GM19468 (cell line): ENCODE results near the gene C5orf22.
"Not testable (repeated sequence)": the region's sequence is repeated elsewhere in the genome, so short reads cannot be mapped to it uniquely, and the experiment has no call there.

Source experiments
- ATAC-seq: cut with Tn5 transposase; IDR thresholded peaks from one replicate; pipeline ENCODE4 v1.9.1; 2021; ENCODE audit warnings: mild to moderate bottlenecking, moderate library complexity, moderate number of reproducible peaks; ENCODE audit not compliant: unreplicated experiment; ENCODE audit errors: extremely low read depth

The C5orf22 gene

DNA sequence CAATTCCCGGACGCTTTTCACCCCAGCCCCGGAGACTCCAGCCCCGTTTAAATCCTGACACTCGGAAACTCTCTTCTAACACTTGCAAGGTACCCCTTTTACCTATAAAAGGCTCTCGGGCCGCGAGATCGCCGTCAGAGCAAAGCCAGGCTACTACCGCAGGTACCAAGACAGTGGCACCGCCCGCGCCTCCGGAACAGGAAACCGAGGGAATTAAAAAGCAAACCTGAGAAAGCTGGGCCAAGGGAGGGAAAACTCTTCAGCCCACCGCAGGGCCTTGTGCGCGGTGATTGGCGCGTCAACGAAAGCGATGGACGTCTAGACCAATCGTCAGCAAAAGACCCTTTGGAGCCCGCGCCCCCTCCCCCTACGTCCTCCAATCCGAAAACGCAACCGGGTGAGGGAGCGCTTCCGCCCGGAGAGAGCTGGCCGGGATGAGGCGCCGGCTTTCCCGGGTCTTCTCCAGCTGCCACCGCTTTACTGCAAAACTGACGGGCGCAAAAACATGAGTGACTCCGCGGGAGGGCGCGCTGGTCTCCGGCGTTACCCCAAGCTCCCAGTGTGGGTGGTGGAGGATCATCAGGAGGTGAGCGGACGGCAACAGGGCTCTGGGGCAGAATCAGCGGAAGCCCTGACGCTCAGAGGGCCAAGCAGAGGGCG, at the start of gene C5orf22, which contains the start of gene DROSHA:
Gene C5orf22, plus strand, starts transcription at position 414 of the 660 bp plus-strand sequence. Its CDS starts 92 bp downstream, at position 506.
Gene DROSHA, minus strand, starts transcription at position 206 of the 660 bp plus-strand sequence. CDS start 3,034 bp downstream, outside the sequence.
- ATAC-seq, result peak; percentile 93

DNA sequence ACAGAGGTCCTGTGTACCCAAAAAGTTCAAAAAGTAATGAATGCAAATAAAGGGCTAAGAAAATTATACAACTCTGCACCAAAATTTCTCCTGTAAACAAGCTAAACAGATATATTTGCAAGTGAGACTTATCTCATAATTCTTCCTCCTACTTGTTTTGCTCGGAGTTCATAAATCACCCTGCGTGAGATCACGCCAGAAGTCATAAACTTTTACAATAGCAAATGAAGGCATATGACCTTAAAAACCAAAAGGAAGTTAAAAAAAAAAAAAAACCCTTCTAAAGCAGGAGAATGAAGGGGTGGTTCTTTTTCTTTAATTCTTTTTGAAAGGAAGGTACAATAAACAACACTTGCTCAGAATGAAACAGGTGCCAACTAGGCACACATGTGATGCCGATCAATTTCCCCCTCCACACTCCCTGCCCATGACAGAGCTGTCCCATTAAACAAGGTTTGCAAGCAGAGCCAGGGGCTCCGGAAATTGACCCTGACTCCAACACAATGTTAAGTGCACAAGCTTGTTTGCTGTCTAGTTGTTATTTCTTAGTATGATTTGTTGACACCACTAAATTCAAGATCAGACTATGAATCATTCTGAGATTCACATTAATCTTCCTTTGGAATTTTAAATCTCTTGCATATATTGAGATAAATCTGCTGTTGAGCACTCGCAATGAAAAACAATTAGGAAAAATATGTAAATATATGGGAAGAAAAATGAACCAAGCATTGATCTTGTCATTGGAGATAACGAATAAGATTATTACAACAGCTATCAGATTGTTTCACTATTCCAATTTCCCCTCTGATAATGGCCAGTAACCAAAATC, 46.5 kb upstream of the C5orf22 start:
- no peak for ATAC-seq

DNA sequence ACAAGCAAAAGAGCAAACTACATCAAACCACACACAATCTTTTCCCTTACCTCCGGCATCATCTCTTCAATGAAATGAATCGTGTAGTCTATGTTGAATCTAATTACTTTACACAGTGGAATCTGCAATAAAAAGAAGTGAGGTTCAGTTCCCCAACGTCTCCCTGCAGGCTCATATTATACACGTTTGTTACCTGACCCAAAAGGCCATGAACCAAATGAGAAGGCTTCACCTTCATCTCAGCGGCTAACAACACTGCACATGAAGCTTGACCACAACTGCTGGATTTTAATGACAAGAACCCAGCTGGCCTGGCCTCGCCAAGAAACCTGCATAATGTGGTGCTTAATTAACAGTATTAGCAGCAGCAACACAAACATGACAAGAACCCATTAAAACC, 45.7 kb upstream of the C5orf22 start:
- no peak for ATAC-seq

DNA sequence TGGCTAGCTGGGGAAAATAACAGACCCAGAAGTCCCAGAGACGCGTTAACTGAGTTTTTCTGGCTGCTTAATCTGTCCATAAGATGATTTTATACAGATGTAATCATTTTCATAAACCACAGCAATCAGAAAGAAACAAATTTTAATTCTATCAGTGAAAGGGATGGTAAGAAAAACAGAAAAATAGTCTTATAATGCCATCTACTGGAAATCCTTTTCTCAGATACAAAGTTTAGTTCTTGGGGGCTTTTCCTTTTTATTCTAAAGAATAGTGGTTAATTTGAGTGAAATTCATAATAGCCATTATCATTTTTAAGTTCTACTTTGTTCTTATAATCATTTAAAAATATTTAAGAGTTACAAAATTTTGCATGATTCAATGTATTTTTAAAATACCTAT, 44.6 kb upstream of the C5orf22 start:
- ATAC-seq, result no peak

DNA sequence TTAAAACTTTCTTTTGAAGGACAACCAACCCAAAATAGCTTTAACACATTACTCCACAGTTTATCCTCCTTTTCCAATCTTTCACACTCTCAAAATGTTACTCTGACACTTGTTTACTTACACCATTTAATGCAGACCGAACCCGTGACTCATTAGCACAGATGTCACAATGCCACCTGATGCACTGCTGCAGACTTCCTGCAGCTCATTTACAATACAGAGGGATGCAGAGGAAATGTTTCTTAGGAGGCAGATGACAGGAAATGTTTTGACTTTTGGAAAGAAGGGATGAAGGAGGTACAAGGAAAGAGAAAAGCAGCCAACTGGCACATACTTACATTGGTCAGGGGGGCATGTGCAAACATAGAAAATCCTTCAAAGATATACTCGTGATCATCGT, 39.2 kb upstream of the C5orf22 start:
- no peak for ATAC-seq

DNA sequence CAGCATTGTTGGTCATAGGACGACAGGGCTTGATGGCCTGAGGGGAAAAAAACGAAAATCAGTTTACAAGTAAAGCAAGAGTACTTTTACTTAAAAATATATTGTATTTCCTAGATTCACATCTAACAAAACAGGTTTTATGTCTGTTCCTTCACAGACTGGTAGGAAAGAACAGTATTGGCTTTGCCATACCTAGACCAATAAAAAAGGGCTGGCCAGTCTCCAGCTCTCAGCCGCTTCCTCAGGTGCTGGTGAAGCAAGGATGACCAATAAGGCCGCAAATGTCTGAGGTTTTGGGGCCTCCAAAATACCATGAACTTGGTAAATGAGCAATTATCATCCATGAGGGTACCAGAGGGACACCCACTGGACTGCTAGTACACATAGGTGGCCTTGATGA, 36.8 kb upstream of the C5orf22 start:
- ATAC-seq, result no peak

DNA sequence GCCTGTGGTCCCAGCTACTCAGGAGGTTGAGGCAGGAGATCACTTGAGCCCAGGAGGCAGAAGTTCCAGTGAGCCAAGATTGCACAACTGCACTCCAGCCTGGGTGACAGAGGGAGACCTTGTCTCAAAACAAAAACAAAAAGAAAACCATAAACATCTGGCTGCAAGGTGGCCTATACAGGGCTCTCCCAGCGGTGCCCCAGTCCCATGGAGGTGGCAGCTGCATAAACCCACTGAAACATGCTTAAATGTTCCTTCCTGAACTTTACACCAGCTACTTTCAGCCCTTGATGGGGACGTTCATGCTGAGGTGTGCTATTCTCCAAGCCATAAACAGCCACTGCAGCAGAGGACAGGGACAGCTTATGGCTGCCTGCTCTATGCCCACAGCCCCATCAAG, 35.8 kb upstream of the C5orf22 start:
- ATAC-seq, result no peak

DNA sequence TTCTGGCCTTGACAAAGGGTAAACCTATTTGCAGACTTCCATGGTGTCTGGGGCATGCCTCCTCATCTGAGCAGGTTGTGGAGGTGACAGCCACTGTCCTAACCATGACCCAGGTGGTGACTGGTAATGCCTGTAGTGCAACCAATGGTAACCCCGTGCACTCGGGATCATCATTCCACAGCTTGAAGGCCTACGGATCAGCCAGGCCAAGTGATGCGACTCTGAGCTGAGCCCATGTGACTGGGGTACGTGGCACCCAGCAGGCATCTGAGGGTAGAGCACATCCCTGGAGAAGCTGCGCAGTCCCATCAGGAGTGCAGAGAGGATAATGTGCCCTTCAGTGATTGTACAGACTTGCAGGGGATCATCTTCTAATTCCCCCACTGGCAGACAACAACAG, 35.2 kb upstream of the C5orf22 start:
- ATAC-seq, result no peak

DNA sequence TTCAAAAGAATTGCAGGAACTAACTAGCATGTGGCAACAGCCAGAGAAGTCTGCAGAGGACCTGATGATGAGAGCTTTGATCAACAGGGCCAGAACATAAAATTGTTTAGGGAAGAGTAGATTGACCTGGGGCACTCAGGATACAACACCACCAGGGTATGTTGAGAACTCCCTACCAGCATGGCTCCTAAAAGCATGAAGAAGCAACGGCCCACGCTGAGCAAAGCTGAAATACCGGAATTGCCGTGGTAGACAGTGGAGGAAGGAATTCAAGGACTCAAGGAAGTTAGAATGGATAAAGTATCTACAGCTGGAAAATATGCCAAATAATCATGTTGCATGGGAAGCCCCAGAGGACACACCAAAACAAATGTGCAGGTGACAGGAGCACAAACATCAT, 31.8 kb upstream of the C5orf22 start:
- no peak for ATAC-seq

DNA sequence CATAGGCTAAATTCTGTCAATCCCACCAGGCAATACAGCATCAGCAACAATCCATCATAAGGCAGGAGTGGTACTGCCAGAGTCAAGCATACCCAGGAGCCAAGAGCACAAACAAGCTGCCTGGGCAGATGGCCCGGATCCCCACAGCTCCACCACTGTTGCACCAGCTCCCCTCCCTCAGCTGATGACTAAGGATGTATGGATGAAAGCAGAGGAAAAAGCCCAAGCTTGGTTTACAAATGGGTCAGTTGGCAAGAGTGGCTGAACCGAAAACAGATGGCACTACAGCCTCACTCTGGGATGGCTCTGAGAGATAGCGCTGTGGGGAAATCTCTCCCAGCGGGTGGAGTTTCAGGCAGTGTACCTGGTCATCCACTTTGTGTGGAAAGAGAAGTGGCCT, 29.6 kb upstream of the C5orf22 start:
- no peak for ATAC-seq

DNA sequence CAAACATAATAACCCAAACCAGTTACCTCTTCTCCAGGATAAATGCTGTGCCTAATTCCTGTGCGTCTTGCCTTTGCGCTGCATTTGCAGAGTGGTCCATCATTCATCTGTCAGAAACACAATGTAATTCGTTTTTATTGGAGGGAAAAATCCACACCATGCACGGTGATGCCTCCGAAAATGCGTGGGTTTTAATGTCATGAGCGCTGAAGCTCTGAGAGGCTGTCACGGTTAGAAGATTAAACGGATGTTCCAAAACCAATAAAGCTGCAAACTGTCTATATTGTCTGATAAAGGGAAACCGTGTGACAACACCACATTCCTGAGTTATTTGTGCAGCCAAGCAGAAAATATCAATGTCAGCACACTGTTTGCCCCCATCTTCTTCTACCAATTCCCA, 27.6 kb upstream of the C5orf22 start:
- ATAC-seq, result no peak

DNA sequence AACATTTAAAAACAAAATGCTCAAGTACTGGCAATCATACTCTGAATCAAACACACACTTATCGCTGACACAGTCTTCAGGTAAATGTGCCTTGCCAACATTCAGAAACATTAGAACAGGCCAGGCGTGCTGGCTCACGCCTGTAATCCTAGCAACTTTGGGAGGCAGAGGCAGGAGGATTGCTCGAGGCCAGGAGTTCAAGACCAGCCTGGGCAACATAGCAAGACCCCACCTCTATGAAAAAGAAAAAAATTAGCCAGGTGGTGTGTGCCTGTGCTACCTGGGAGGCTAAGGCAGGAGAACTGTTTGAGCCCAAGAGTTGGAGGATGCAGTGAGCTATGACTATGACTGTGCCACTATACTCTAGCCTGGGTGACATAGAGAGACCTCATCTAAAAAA, 20.8 kb upstream of the C5orf22 start:
- no peak for ATAC-seq

DNA sequence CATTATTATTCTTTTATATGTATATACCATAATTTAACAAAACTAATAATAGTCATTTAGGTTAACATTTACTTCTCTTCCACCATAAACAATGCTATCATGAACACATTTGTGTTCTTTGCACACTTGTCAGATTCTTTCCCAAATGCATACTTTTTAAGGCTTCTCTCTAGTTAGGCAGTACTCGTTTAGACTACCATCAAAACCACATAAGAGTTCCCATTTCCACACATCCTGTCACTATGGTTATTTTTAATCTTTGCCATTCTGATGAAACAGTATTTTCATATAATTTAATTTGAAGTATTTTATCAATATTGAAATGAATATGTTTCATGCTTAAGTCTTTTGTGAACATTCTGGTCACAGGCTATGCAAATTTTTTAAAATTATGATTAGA, 15.3 kb upstream of the C5orf22 start:
- no peak for ATAC-seq

DNA sequence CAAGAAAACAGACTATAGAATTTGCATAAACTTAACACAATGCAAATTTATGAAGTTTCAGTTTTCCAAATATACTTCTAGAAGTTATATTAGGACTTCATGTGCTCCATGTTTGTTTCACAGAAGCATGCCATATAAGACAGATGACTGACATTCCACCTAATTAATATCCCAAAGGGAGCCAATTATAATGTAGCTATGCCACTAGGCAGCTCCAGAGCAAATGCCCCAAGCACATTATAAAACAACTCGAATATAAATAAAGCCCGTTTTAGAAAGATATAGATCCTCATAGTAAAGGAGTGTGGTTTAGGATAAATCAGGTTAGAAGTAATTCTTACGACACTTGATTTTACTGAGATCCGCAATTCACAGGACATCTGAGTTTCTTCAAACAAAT, 9.1 kb upstream of the C5orf22 start:
- no peak for ATAC-seq

DNA sequence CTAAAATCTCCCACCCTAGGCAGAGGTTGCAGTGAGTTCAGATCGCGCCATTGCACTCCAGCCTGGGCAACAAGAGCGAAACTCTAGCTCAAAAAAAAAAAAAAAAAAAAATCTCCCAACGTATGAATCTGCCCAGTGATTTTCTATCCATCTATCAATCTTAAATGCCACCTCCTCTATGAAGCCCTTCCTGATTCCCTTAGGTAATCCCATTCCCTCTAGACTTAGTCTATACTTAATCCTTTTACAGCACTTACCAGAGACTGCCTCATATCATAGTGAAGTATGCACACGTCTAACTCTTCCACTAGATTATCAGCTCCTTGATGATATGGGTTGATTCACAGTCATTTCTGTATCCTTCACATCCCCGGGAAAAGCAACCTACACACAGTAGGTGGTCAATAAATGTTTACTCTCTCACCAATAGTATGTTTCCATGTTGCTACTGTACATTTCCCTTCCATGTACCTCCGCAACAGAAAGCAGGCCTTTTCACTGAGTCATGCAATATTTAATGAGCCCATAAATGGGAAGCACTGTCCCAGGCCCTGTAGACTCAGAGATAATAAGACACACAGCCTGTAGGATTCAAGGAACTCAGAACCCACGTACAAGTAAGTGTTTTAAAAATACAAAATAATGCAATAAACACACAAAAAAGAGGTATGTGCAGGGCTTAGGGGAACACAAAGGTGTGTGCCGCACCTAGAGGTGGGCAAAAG, 1.4 kb upstream of the C5orf22 start:
- no peak for ATAC-seq

DNA sequence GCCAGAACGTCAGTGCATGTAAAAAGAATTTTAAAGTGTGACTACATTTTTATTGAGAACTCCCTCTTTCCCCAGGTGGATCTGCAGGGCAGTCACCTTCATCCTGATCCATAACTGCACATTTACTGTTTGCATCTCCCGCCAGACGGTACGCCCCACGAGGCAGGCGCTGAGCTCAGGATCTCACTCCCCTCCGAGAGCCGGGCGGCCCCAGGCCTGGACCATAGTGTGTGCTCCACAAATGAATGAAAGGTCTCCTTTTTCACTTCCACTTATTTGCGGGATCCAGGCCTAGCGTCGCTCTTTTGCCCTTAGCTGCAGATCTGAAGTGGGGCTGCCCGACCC, 586 bp upstream of the C5orf22 start:
- peak; percentile 19 for ATAC-seq

DNA sequence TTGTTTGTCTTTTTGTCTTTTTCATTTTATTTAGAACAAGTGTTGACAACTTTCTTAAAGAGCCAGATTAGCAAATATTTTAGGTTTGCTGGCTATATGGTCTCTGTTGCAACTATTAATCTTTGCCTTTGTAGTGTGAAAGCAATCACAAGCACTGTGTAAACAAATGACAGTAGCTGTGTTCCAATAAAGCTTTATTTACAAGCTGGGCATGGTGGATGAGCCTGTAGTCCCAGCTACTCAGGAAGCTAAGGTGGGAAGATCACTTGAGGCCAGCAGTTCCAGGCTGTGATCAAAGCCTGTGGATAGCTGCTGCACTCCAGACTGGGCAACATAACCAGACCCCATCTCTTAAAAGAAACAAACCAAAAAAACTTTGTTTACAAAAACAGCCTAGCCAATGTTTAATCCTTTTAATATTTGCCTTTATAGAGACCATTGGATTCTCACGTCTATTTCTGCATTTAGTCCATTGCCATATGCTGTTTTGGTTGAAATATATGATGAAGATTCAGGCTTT, 2.5 kb downstream of the C5orf22 start:
- ATAC-seq, result no peak

DNA sequence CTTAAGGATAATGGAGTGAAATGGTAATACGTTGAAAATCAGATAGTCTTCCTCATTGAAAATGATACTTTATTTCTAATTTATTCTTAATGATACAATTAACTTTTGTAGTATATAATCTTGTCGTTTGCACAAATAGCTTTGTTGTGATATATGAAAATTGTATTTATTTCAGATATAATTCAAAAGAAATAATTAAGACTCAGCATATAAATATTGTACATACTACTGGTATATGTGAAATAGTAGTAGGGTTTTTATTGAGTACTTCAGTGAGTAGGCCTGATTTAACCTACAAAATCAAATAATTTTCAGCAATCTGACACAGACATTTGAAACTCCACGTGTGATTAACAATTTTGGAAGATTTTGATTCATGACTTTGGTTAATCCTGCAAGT, 4.8 kb downstream of the C5orf22 start:
- no peak for ATAC-seq

DNA sequence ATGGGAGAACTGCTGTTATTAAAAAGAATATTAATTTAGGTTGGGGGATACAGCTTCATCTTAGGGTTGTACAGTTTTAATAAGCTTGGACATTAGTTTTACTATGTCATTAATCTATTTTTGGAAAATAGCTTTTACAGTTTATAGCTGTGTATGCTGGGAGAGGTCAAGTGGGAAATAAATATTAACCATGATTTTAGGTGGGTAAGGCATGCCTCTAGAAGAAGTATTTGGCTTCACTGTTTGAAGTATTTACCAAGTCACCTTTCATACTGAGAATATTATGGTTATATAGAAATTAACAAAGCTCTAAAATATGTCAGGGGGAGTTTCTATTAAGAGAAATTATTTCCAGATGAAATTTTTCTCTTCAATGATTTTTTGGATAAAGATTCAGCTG, 5.2 kb downstream of the C5orf22 start:
- no peak for ATAC-seq

DNA sequence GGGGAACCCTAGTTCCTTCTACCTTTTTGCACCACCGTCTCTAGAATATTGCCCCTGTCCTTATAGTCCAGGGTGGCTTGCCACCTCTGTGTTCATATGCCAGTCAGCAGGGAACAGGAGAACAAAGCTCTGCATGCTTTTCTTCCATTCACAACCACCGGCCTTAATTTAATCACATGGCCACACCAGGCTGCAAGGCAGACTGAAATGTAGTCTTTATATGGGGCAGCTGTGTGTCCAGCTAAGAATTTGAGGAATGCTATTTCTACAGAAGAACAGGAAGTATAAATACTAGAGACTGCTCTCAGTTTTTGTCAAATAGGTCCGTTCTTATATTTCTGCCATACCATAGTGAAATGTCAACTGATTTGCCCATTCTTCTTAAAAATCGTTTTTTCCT, 5.8 kb downstream of the C5orf22 start:
- no peak for ATAC-seq

DNA sequence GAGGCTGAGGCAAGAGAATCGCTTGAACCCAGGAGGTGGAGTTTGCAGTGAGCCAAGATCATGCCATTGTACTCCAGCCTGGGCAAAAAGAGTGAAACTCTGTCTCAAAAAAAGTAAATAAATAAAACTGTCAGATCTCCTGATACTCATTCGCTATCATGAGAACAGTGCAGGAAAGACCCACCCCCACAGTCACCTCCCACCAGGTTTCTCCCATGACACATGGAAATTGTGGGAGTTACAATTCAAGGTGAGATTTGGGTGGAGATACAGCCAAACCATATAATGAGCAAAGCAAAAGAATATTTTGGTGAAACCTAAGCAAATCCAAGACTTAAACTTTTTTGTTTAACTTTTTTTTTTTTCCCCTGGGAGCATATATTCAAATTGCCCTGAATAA, 17.0 kb downstream of the C5orf22 start:
- not testable (repeated sequence) for ATAC-seq
